Loucy (cell line): ENCODE measurements around the gene C1orf50.
A peak's percentile ranks its signal among the peaks of the same experiment; 100 is the strongest.

Experiments
- H2AFZ ChIP-seq: fragments of 200-600 bp; sonication (generic); 2 replicates; pipeline ENCODE4 v1.6.0; 2016; ENCODE audit warnings: antibody characterized with exemption, mild to moderate bottlenecking, low read length, moderate library complexity
- H3F3A ChIP-seq: fragments of 200-600 bp; 2 replicates; pipeline ENCODE4 v1.6.0; 2016; ENCODE audit warnings: antibody characterized with exemption, low read depth, mild to moderate bottlenecking
- H3K27me3 ChIP-seq: fragments of 200-600 bp; sonication (generic); 2 replicates; pipeline ENCODE4 v1.6.1; 2014; ENCODE audit warnings: low read length, mild to moderate bottlenecking; ENCODE audit not compliant: insufficient read depth, poor library complexity, severe bottlenecking
- H3K36me3 ChIP-seq: fragments of 200-600 bp; sonication (generic); 2 replicates; pipeline ENCODE4 v1.6.1; 2016; ENCODE audit warnings: low read length; ENCODE audit not compliant: insufficient read depth
- H3K4me1 ChIP-seq: fragments of 200-600 bp; sonication (generic); 2 replicates; pipeline ENCODE4 v1.5.1; 2014; ENCODE audit warnings: low read length, mild to moderate bottlenecking; ENCODE audit not compliant: insufficient read depth, poor library complexity, severe bottlenecking
- H3K4me2 ChIP-seq: fragments of 200-600 bp; sonication (generic); 2 replicates; pipeline ENCODE4 v1.6.0; 2014; ENCODE audit warnings: antibody characterized with exemption, low read length, low read depth, mild to moderate bottlenecking; ENCODE audit not compliant: poor library complexity, severe bottlenecking
- H3K4me3 ChIP-seq: fragments of 200-600 bp; sonication (generic); 2 replicates; pipeline ENCODE4 v1.5.1; 2014; ENCODE audit warnings: low read length, mild to moderate bottlenecking, mixed read lengths; ENCODE audit not compliant: poor library complexity, severe bottlenecking
- H3K79me2 ChIP-seq: fragments of 200-600 bp; sonication (generic); 2 replicates; pipeline ENCODE4 v1.6.1; 2014; ENCODE audit warnings: low read length; ENCODE audit not compliant: insufficient read depth
- H3K9ac ChIP-seq: fragments of 200-600 bp; sonication (generic); 2 replicates; pipeline ENCODE4 v1.6.0; 2014; ENCODE audit warnings: mild to moderate bottlenecking, low read depth, low read length, moderate library complexity; ENCODE audit not compliant: poor library complexity, severe bottlenecking
- H3K9me2 ChIP-seq: fragments of 200-600 bp; sonication (generic); replicated peaks from 2 replicates; pipeline ENCODE4 v1.6.1; 2016; ENCODE audit warnings: low read depth, low read length, mixed read lengths
- H3K9me3 ChIP-seq: fragments of 200-600 bp; sonication (generic); 2 replicates; pipeline ENCODE4 v1.6.1; 2014; ENCODE audit warnings: mild to moderate bottlenecking, antibody characterized with exemption, low read length, low read depth; ENCODE audit not compliant: insufficient read depth
- H4K20me1 ChIP-seq: fragments of 200-600 bp; sonication (generic); 2 replicates; pipeline ENCODE4 v1.6.0; 2014; ENCODE audit warnings: antibody characterized with exemption, low read length, mild to moderate bottlenecking; ENCODE audit not compliant: insufficient read depth, poor library complexity, severe bottlenecking
- EZH2phosphoT487 ChIP-seq: fragments of 200-600 bp; IDR thresholded peaks from 2 replicates; pipeline ENCODE4 v1.6.1; 2018; ENCODE audit warnings: antibody characterized with exemption, mild to moderate bottlenecking, moderate library complexity, borderline replicate concordance
- TF ChIP-seq, protein P1 (sequence below): fragments of 200-600 bp; sonication (generic); conservative IDR thresholded peaks from 2 replicates; pipeline ENCODE4 v1.5.1; 2014; ENCODE audit warnings: mild to moderate bottlenecking, antibody characterized with exemption, low read length

C1orf50 gene

DNA sequence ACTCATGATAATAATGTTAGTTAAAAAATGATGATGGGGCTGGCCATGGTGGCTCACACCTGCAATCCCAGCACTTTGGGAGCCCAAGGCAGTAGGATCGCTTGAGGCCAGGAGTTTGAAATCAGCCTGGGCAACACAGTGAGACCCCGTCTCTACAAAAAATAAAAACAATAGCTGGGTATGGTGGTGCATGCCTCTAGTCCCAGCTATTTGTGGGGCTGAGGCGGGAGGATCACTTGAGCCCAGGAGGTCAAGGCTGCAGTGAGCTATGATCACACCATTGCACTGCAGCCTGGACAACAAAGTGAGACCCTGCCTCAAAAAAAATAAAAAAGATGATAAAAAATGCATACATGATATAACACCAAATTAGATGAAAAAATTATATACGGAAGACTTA is 5.5 kb upstream of the C1orf50 start:
- H3K9ac ChIP-seq: no peak overlapping the region
- peaks cover 28% of the 10 kb centered on the region for H3K4me1 ChIP-seq
- TF ChIP-seq EZH2phosphoT487: no peak
- TF ChIP-seq, protein P1, sequence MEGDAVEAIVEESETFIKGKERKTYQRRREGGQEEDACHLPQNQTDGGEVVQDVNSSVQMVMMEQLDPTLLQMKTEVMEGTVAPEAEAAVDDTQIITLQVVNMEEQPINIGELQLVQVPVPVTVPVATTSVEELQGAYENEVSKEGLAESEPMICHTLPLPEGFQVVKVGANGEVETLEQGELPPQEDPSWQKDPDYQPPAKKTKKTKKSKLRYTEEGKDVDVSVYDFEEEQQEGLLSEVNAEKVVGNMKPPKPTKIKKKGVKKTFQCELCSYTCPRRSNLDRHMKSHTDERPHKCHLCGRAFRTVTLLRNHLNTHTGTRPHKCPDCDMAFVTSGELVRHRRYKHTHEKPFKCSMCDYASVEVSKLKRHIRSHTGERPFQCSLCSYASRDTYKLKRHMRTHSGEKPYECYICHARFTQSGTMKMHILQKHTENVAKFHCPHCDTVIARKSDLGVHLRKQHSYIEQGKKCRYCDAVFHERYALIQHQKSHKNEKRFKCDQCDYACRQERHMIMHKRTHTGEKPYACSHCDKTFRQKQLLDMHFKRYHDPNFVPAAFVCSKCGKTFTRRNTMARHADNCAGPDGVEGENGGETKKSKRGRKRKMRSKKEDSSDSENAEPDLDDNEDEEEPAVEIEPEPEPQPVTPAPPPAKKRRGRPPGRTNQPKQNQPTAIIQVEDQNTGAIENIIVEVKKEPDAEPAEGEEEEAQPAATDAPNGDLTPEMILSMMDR: no peak
- H3K4me2 ChIP-seq: no peak overlapping the region
- H3K9me2 ChIP-seq: no peaks in the 10 kb centered on the region
- H3K4me3 ChIP-seq: no peak overlapping the region
- H3K36me3 ChIP-seq: peaks cover 23% of the 10 kb centered on the region; the same call in 1 of the 2 replicates
- no peaks in the 10 kb centered on the region for H3F3A ChIP-seq
- no peak overlapping the region for H2AFZ ChIP-seq
- H4K20me1 ChIP-seq: peaks cover 18% of the 10 kb centered on the region
- no peaks in the 10 kb centered on the region for H3K9me3 ChIP-seq
- no peaks in the 10 kb centered on the region for H3K27me3 ChIP-seq
- H3K79me2 ChIP-seq: peaks cover 35% of the 10 kb centered on the region

DNA sequence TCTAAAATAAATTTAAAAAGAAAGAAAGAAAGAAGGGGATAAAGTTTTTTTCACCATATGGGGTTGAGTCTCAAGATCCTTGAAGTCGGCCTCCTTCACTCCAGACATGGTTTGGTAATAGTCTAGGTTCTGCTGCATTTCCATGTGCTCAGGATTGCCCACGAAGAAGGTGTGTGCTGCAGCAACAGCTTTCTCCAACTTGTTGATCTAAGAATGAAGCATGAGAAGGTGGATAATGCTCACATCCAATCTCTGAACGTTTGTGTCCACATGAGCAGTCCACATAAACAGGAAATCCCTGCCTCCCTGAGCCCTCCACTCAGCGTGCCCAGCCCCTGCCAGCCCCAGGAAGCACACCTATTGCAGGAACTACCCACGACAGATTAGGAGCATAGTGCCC is 4.8 kb upstream of the C1orf50 start:
- Histone ChIP-seq H3K4me2 (peak overlapping the region; percentile 41), H3K9me2 (no peaks in the 10 kb centered on the region), H3K36me3 (peaks cover 20% of the 10 kb centered on the region; the same call in 1 of the 2 replicates), H3K9me3 (no peaks in the 10 kb centered on the region), H3K9ac (no peak overlapping the region), H4K20me1 (peaks cover 18% of the 10 kb centered on the region), H3K79me2 (peaks cover 38% of the 10 kb centered on the region), H3F3A (no peaks in the 10 kb centered on the region), H2AFZ (no peak overlapping the region), H3K27me3 (no peaks in the 10 kb centered on the region), H3K4me1 (peaks cover 28% of the 10 kb centered on the region), H3K4me3 (no peak overlapping the region)
- TF ChIP-seq, protein P1: no peak
- no peak for TF ChIP-seq EZH2phosphoT487

DNA sequence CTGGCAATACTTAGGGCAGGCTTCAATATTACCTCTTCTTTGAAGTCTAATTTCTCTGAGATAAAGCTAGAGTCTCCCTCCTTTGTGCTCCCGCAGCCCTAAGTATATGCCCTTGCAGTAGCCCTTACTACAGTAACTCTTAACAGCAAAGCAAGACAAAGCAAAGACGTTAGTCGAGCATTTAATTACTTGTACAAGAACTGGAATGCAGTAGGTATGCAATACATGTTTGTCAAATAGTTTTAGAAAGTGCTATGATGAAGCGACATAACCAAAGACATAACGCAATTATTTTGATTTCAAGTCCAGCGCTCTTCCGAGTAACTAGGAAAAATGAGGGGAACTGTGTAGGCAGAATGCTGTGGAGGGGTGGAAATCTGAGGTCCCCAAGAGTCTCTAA is 1.8 kb upstream of the C1orf50 start:
- H3K4me1 ChIP-seq: peaks cover 45% of the 10 kb centered on the region
- H2AFZ ChIP-seq: no peak overlapping the region
- peaks cover 8% of the 10 kb centered on the region; the same call in 1 of the 2 replicates for H3K36me3 ChIP-seq
- peak overlapping the region; percentile 95 for H3K4me2 ChIP-seq
- H4K20me1 ChIP-seq: peaks cover 18% of the 10 kb centered on the region
- no peaks in the 10 kb centered on the region for H3K9me3 ChIP-seq
- no peaks in the 10 kb centered on the region for H3F3A ChIP-seq
- peak overlapping the region; percentile 79 for H3K9ac ChIP-seq
- H3K9me2 ChIP-seq: no peaks in the 10 kb centered on the region
- no peak for TF ChIP-seq EZH2phosphoT487
- TF ChIP-seq, protein P1: no peak
- H3K4me3 ChIP-seq: peak overlapping the region; percentile 83
- H3K27me3 ChIP-seq: no peaks in the 10 kb centered on the region
- H3K79me2 ChIP-seq: peaks cover 65% of the 10 kb centered on the region
